GM12801 (cell line): ENCODE results near the gene FBXO2.

Source experiments
- TF ChIP-seq, protein P1 (sequence below): IDR thresholded peaks from one replicate; pipeline ENCODE4 v1.5.1; 2011; ENCODE audit warnings: control low read depth; ENCODE audit not compliant: insufficient read length; ENCODE audit errors: extremely low read depth

The FBXO2 gene

DNA sequence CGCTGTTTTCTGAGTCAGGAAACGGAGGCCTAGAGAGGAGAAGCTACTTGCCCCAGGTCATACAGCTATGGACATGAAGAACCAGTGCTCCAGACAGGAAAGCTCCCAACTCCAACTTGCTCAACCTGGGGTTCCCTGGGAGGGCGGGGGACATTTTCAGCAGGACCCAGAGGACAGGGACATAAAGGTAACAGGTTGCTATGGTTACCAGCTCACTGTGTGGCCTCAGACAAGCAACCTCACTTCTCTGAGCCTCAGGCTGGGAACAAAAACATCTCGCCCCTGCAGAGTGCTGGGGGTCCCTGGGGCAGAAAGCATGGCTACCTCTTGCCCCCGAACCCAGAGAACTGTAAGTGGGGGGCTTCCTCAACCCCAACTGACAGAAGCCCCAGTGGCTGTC lies 16.1 kb downstream of the FBXO2 start:
- TF ChIP-seq, protein P1, sequence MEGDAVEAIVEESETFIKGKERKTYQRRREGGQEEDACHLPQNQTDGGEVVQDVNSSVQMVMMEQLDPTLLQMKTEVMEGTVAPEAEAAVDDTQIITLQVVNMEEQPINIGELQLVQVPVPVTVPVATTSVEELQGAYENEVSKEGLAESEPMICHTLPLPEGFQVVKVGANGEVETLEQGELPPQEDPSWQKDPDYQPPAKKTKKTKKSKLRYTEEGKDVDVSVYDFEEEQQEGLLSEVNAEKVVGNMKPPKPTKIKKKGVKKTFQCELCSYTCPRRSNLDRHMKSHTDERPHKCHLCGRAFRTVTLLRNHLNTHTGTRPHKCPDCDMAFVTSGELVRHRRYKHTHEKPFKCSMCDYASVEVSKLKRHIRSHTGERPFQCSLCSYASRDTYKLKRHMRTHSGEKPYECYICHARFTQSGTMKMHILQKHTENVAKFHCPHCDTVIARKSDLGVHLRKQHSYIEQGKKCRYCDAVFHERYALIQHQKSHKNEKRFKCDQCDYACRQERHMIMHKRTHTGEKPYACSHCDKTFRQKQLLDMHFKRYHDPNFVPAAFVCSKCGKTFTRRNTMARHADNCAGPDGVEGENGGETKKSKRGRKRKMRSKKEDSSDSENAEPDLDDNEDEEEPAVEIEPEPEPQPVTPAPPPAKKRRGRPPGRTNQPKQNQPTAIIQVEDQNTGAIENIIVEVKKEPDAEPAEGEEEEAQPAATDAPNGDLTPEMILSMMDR = no peak

DNA sequence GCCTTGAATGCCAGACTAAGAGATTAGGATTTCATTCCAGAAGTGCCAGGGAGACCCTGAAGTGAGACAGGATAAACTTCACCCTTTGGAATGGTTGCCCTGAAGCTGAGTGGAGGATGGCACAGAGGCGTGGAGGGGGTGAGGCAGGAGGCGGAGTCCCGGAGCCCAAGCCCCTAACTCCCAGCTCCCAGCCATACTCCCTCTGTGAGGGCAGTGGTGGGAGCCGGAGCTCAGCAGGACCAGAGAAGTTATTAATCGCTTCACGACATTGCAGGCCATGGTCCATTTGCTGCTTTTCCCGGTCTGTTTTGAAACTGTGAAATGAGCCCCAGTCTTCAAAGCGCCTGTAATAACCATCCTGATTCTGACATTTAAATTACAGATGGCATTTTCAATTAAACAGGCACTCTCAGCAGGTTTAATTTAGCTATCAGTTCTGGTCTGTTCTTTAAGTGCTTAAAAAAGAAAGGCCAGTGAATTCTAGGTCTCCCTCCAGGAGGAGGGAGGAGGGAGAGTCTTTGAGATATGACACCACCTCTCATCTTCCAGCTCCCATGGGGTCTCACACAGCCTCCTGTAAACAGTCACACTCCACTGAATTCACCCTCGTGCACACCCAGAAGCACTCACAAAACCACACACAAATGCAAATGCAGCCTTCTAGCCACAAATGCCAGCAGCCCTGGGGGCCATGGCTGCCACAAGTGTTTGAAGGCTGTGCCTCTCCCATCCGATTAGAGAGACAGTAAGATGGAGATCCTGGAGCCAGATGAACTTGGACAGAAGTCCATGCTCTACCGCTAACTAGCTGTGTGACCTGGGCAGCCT lies 19.6 kb downstream of the FBXO2 start:
- TF ChIP-seq, protein P1 = no peak

DNA sequence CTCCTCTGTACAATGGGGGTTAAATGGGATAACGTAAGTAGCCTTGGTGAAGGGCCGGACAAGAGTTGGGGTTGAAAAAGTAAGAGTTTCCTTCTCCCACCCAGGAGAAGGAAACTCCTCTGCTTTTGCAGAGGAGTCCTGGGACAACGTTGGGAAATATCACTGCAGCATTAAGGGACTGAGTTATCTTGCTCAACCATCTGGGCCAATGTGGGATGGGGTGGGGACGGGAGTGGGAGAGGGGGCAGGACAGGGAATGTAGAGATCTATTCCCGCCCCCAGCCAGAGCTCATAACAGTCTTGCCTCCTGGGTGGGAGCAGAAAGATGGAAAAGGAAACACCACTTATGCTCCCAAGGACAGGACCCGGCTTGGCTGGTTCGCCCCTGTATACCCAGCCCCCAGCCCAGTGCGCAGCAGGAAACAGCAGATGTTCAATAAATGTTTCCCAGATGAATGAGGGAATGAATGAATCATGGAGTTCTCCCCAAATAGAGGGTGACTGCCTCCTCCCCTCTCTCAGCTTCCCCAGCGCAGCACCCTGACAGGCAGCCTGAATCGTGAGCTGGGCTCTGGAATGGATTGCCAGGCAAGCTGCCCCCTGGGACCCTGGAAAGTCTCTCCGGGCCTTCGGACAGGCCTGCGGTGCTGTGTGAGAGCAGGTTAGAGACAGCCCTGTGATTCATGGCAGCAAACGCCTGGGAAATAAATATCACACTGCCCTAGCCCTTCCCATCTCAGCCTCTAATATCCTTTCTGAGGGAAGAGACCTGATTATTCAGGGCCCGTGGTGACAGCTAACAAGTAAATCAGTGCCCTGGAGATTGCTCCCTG lies 24.8 kb downstream of the FBXO2 start:
- TF ChIP-seq, protein P1 = no peak

DNA sequence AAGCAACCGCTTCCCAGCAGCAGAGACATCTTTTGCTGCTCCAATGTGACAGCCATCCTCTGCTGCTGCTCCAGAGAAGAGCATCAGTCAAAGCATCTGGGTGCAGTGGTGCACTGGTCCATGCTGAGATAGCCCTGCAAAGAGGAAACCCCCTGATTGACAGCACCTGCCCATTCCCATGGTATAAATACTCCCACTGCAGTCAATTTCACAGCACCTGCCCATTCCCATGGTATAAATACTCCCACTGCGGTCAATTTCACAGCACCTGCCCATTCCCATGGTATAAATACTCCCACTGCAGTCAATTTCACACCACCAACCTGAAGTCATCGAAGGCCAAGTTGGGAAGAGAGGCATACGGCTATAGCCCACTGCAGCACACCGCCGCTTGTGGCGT lies 25.5 kb downstream of the FBXO2 start:
- TF ChIP-seq, protein P1 = no peak

- TF ChIP-seq, protein P1 = no peak
These were observed 27.7 kb downstream of the FBXO2 start for GRCh38 chr1:11626551-11626950.

DNA sequence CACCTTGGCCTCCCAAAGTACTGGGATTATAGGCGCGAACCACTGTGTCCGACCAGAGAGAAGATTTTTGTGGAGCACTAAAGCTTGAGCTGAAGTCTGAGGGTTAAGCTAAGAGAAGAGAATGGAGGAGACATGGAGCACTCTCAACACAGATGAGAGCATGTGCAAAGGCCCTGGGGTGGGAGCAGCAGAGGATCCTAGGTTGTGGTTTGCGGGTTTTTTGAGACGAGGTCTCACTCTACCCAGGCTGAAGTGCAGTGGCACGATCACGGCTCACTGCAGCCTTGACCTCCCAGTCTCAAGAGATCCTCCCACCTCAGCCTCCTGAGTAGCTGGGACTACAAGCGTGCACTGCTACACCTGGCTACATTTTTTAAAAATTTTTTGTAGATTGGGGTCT lies 30.5 kb downstream of the FBXO2 start:
- TF ChIP-seq, protein P1 = no peak

DNA sequence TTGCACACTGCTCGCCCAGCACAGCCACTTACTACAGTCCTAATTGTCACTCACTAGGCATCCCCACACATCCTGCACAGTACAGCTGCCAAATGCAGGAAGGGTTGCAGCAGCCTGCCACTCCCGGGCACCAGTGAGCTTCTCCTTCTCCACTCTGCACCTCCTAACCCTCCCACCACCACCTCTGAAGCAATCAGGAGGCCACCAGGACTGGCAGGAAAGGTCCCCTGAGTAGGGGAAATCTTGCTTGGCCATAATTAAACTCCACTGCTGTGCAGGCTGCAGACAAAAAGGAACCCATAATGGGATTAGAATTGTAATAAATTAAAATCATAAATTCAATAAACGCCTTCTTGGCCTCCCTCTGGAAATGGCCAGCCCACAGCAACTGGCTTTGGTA lies 31.8 kb downstream of the FBXO2 start:
- TF ChIP-seq, protein P1 = no peak
